Stimulated activated CD8-positive, alpha-beta memory T cell treated with anti-CD3 and anti-CD28 coated beads, Interleukin-15, amount 100 ng/mL, for 24 hours (primary cell): ENCODE data around the gene SEC11A.
"Not testable (repeated sequence)": the region's sequence is repeated elsewhere in the genome, so short reads cannot be mapped to it uniquely, and the experiment has no call there.

Experiments
- DNase-seq: peaks from one replicate; pipeline ENCODE4 v3.0.0-alpha.2; 2020; ENCODE audit warnings: low read depth

Gene SEC11A

DNA sequence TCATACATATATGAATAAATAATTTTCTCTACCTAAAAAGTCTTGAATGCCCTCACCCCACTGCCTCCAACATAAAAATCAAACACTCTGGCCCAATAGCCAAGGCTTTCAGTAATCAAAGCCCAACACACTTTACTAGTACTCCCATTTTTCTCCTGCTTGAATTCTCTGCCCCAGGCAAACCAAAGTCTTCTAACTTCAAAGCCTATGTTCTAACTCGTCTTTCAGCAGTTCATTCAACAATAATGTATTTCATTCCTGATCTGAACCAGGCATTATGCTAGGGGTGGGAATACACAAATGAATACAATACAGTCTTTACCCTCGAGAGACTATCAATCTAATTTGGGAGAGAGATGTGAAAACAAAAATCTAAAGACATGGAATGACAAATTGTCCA lies 21.1 kb upstream of the SEC11A start:
- DNase-seq: no peak

DNA sequence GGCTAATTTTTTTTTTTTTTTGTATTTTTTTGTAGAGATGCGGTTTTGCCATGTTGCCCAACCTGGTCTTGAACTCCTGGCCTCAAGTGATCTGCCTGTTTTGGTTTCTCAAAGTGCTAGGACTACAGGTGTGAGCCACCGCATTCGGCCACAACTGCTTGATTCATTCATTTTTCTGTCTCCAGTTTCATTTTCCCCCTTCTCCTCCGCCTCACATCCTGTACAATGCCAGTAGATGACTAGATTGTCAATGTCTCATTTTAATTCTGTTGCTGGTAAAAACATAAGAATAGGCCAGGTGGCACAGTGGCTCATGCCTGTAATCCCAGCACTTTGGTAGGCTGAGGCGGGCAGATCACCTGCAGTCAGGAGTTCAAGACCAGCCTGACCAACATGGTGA lies 20.4 kb upstream of the SEC11A start:
- DNase-seq: no peak

DNA sequence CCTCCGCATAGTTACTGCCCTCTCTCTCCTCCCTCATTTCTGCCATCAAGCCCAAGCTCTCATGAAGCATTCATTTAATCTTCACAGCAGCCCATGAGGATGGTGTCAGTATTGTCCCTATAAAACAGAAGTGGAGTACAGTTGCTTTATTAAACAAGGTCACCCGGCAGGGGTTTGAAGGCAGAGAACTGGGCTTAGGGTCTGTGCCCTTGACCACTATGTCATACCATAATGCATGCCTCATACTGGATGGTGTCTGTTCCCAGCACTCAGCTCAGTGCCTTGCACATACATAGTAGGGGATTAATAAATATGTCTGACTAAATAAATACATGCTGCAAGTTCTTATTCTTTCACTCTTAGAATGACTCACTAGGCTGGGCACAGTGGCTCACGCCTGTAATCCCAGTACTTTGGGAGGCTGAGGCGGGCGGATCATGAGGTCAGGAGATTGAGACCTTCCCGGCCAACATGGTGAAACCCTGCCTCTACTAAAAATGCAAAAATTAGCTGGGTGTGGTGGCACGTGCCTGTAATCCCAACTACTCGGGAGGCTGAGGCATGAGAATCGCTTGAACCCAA lies 19.6 kb upstream of the SEC11A start:
- not testable (repeated sequence) for DNase-seq

DNA sequence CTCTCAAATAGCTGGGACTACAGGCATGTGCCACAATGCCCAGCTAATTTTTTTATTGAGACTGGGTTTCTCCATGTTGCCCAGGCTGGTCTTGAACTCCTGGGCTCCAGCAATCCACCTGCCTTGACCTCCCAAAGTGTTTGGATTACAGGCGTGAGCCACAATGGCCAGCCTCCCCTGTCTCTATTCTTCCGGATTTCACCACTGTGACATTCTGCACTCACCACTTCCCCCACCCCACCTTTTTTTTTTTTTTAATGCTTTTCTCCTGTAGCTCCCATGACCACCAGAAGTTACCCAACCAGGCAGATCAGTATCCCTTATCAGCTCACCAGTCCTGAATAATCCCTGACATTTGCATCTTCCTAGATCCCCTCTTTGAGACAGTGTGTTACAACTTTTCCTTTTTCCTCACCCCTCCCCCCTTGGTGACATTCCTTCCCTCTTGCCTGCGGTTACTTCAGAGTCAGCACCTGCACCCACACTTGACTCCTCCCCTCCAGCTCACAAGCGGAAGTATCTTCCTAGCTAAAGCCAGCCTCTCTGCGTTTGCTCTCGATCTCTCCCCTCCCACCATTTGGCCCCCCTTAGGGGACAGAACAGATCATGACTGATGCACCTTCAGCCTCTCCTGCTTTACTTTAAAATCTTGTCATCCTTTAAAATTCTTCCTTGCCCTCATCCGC lies 19.0 kb upstream of the SEC11A start:
- DNase-seq: no peak

DNA sequence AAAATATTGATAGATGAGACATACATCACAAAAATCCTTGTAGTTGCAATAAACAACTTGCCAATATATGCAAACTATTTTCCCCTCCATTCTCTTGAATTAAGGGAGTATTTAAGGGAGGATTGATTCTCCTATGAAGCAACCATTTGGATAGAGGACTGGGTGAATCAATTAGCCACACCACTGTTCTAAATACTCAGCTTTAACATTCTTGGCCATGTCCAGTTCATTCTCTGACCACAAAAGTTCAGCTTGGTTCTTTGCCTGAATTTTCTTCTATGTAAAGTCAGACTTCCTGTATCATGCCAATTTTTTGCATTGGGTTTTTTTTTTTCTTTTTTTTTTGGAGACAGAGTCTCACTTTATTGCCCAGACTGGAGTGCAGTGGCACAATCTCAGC lies 15.8 kb upstream of the SEC11A start:
- no peak for DNase-seq

DNA sequence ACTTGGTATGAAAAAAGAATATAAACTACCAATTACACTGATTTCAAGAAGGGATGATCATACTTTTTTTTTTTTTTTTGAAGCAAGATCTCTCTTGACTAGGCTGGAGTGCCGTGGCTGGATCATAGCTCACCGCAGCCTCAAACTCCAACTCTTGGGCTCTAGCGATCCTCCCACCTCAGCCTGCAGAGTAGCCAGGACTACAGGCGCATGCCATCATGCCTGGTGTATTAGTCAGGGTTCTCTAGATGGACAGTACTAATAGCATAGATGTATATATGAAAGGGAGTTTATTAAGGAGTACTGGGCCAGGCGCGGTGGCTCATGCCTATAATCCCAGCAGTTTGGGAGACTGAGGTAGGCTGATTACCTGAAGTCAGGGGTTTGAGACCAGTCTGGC lies 11.5 kb upstream of the SEC11A start:
- DNase-seq: no peak

DNA sequence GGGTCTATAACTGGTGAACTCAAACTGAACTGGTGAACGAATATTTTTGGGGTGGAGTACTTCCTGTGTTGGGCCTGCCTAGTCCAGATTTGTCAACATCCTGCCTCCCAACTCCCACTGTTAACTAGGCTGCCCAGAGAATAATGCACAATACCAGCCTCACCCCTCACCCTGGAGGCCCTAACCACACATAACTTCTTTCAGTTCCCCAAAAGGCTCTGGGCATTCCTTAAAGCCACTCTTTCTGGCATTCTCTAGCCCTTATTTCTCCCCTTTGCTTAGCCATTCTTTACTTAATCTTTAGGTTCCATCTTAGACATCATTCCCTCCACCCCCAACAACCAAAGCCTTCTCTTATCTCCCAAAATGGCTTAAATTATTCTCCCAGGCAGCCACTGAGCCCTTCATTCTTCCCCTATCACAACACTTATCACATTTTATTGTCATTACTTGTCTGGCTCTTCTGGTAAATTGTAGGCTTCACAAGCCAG lies 9.1 kb upstream of the SEC11A start:
- no peak for DNase-seq

DNA sequence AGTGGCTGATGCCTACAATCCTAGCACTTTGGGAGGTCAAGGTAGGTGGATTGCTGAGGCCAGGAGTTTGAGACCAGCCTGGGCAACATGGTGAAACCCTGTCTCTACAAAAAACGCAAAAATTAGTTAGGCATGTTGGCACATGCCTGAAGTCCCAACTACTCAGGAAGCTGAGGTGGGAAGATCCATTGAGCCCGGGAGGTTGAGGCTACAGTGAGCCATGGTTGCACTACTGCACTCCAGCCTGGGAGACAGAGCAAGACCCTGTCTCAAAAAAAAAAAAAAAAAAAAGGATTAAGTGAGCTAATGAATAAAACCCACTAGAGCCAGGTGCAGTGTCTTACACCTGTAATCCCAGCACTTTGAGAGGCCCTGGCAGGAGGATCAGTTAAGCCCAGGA lies 6.7 kb upstream of the SEC11A start:
- DNase-seq: no peak

DNA sequence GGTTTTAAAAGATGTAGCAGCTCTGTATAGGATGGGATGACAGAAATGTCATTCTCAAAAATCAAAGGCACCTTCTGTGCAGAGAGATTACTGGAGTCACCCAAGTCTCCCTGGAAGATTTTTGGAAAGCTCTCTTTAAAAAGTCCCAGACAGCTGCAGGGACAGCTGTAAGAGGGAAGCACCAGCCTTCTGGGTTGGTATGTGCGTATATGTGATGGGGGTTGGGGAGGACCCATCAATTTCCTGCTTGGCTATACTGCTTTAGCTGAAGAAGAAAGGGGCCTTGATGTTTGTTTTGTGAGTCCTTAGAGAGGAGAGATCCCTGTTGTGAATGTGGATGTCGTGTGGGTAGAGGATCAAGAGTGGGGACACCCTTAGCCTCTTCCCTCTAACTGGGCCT lies 5.4 kb upstream of the SEC11A start:
- DNase-seq: no peak

DNA sequence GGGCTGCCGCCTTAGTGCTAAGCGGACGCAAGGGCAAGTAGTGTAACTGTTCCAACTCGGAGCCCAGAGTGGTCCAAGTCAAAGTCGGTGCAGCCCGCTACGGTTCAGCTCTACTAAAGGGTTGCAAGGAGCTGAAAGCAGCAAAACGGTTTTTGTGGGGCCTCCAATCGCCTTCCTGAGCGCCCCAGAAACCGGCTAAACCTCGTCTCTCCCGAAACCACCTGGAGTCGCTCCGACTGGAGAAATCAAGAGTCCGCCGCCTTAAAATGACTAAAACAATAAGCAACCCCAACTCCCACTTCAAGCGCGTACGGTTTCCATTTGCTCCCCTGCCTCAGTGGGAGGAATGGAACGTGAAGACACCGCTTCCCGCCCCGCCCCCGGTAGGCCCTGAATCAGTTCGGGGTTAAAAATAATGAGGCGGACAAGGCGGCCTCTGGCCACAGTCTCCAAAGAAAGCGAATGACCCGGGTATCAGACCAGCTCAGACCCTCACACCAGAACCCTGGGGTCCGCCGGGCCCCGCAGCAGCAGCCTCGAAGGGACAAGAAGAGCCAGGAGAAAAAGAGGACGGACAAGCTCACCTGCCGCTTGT lies 401 bp downstream of the SEC11A start:
- DNase-seq: no peak

DNA sequence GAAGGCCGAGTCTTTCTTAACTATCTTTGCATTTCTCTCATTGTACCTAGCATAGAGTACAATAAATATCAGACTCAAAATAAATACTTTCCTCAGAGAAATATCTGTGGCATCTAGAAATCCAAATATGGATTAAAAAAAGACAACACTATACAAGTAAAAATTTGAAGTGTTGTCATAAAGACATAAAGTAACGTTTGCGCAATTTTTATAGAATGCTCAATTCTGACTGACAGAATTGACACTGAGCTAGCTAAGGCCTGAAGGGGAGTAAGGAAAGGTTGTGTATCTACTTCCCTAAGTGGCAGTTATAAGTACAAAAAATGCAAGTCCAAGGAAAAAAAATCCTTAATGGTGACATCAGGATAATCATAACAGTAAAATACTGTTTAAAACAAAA lies 1.1 kb downstream of the SEC11A start:
- no peak for DNase-seq

DNA sequence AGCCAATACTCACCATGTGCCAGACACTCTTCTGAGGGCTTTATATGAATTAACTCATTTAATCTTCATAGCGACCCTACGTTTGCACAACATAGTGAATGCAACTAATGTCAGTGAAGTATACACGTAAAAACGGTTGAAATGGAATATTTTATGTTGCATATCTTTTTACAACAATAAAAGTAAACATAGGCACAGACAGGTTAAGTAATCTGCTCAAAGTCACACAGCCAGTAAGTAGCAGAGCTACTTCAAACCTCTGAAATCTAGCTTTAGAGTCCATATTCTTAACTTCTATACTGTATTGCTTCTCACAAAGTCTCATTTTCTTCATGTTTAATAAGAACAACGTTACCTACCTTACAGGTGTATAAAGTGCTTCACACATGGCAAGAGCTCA lies 1.6 kb downstream of the SEC11A start:
- DNase-seq: no peak

DNA sequence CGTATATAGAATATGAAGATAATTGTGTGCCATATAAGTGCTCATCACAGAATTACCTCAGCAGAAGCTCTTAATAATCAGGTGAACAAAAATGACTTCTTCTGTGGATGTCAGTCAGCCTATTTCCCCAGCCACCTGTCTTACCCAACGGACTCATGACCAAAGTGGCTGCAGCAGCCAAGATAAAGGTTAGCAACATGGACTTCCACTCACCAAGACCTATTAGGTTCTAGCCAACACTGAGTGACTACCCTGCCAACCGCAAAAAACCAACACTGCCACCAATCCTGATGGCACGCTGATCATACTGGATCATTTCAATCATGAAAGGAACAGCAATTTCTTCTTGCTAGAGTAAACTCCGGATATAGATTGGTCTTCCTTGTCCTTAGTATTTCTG lies 12.1 kb downstream of the SEC11A start:
- no peak for DNase-seq

DNA sequence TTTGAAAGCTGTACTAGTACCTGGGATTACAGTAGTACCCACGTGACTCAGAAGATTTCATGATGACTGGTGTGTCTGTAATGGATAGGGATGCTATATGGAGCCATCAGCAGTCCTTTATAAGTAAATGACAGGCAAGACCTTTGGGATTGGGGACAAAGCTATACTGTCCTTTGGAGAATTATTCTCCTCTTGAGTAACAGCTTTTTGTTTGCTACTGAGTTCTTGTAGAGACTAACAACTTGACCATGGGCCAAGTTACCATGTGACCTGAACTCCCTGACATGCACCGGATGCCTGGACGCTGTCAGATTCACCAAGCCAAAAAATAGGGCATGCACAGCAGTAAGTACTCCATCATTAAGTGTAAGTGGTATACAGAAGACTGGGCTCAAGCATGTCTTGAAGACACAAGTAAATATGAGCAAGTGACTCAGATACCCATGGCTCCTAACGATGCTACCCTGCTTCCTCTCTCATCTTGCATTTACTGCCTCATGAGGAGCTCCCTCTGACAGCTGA lies 12.9 kb downstream of the SEC11A start:
- DNase-seq: no peak

DNA sequence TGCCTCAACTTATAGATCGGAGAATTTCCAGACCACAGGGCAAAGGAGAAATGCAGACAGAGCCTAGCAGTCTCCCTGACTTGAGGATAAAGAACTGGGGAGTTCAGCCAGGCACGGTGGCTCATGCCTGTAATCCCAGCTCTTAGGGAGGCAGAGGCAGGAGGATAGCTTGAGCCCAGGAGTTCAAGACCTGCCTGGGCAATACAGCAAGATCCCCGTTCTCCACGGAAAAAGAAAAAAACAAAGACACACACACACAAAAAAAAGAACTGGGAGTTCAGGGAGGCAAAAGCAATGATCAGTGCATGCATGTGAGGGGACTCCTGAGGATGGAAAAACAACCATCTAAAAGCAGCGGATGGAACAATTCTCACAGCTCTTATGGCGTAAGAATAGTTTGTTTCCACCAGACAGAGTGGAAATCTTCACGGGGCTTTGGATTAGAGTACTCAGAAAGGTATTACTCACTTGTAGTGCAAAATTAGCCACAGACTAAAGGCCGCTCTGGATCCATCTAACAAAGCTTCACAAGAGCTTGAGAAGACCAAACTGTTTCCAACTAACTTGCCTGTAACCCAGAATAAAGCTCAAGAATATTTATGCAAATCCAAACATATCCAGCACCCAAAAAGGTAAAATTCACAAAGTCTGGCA lies 16.3 kb downstream of the SEC11A start:
- no peak for DNase-seq

DNA sequence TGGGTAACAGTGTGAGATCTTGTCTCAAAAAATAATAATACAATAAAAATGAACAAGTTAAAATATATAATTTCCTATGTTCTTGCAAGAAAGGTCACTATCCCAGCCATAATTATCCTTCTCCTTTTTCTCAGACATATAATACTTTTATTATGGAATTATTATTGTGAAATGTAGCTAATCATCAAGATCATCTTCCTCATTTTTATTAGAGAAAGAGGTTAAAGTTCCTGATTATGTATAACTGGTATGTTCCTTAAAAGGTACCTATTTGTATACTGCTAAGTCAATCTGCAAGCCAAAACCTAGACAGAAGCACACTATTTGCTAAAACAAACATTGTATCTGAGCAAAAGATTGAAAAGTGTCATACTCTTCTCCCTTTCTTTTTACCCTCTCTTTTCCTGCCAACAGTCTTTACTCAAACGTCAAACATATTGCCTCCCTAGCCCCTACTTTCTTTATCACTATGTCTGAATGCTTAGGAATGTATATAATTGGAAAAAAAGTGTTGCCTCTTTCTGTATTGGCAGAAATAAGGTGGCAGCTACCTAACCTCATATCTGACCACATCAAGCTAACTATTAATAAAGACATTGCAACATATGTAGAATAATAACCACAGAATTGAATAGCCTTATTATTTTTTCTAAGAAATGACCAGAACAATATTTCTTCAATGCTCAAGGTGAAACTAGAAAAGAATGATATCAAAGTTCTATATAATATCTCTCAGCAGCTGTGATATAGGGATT lies 18.5 kb downstream of the SEC11A start:
- no peak for DNase-seq

DNA sequence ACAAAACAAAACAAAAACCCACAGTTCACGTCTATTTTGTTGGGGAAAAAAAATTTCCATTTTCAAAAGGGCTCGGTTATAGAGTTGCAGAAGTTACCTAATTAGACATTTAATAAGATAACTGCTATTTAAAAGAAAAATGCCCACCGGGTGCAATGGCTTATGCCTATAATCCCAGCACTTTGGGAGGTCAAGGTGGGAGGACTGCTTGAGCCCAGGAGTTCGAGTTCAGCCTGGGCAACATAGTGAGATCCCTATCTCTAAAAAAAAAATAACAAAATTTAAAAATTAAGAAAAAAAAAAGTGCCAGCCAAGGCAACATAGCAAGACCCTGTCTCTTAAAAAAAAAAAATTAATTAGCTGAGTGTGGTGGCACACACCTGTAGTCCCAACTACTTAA lies 19.2 kb downstream of the SEC11A start:
- DNase-seq: no peak

DNA sequence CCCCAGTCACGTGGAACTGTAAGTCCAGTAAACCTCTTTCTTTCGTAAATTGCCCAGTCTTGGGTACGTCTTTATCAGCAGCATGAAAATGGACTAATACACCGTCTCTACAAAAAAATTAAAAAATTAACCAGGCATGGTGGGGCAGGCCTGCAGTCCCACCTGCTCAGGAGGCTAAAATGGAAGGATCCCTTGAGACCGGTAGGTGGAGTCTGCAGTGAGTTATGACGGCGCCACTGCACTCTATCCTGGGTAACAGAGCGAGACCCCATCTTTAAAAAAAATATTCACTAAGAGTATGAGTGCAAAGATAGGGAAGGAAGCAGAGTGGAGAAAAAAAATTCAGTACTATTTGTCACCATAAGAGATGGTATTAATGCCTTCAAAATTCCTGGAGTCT lies 25.6 kb downstream of the SEC11A start:
- DNase-seq: no peak

DNA sequence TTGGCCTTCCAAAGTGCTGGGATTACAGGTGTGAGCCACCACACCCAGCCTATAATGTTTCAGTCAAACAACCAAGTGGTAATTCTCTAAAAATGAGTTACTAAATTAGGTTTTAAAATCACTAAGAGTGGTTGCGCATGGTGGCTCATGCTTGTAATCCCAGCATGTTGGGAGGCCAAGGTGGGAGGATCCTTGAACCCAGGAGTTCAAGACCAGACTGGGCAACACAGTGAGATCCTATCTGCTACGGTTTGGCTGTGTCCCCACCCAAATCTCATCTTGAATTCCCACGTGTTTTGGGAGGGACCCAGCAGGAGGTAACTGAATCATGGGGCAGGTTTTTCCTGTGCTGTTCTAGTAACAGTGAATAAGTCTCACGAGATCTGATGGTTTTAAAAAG lies 26.1 kb downstream of the SEC11A start:
- DNase-seq: no peak

DNA sequence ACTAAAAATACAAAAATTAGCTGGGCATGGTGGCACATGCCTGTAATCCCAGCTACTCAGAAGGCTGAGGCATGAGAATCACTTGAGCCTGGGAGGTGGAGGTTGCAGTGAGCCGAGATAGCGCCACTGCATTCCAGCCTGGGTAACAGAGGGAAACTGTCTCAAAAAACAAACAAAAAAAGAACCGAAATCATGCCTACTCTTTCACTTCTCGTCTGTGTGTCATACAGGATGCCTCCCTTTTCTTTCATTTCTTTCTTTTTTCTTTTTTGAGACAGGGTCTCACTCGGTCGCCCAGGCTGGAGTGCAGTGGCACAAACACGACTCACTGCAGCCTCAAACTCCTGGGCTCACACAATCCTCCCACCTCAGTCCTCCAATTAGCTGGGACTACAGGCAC lies 29.5 kb downstream of the SEC11A start:
- not testable (repeated sequence) for DNase-seq

DNA sequence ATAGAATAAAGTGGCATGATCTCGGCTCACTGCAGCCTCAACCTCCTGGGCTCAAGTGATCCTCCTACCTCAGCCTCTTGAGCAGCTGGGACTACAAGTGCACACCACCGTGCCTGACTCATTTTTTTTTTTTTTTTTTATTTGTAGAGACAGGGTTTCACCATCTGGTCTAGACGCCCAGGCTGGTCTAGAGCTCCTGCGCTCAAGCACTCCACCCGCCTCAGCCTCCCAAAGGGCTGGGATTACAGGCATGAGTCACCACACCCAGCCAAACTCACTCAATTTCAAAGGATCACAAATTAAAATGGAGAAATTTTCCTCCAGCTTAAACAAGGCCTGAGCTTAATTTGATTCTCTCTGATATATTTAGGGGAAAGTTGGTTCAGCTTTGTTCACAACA lies 30.6 kb downstream of the SEC11A start:
- no peak for DNase-seq

DNA sequence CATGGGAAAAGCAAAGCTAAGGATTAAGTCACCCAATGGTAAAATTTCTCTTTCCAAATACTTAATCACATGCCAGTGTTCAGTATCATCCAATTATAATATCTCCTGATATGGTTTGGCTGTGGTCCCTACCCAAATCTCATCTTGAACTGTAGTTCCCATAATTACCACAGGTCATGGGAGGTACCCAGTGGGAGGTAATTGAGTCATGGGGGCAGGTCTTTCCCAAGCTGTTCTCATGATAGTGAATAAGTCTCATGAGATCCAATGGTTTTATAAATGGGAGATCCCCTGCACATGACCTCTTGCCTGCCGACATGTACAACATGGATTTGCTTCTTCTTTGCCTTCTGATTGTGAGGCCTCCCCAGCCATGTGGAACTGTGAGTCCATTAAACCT lies 31.8 kb downstream of the SEC11A start:
- no peak for DNase-seq
